Mesenteric fat pad (tissue), 1 donor: ENCODE measurements around the gene ACVR1B. TPM values are rescaled to one million over a fixed set of nuclear protein-coding genes. Genes with fewer than 3 reads are reported as not detected.

Source experiments
- DNase-seq: peaks from one replicate; pipeline ENCODE4 v3.0.0-alpha.2; 2020; ENCODE audit warnings: low spot score
- total RNA-seq: library from RNA; stranded (reverse); fragmentation: NEBNext Ultra II Directional; extraction: Animal tissue kit (Norgen Biotek cat#: 25700); gene quantifications from one replicate; pipeline ENCODE4 v1.2.1, GENCODE V29; 2021
- donor health status: DM: yes; HTN: yes; CAD: no.

Gene ACVR1B
- total RNA-seq, 1 donor from 2014 or later = 40.9 TPM

DNA sequence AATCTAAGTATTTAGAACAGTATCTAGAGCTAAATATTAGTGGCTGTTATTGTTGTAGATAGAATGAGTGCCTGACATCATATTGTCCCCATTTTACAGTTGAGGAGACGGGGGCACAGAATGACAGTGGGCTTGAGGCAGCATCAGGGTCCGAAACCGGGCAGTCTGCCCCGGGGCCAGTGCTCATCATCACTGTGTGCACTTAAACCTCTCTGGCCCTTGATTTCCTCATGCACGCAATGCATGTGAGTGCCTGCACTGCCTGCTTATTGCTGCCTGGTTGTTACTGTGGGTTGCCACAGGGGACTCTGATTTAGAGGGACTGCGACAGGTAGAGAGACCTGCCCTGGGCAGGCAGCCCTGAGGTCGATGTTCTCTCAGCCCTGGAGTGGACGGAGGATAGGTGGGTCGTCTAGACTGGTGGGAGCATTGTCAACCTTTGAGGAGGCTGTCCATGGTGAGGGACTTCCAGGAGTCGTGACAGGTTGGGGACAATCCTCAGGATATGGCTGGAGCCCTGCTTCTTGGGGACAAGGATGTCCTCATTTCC lies 34.4 kb upstream of the ACVR1B start:
- no peak for DNase-seq

DNA sequence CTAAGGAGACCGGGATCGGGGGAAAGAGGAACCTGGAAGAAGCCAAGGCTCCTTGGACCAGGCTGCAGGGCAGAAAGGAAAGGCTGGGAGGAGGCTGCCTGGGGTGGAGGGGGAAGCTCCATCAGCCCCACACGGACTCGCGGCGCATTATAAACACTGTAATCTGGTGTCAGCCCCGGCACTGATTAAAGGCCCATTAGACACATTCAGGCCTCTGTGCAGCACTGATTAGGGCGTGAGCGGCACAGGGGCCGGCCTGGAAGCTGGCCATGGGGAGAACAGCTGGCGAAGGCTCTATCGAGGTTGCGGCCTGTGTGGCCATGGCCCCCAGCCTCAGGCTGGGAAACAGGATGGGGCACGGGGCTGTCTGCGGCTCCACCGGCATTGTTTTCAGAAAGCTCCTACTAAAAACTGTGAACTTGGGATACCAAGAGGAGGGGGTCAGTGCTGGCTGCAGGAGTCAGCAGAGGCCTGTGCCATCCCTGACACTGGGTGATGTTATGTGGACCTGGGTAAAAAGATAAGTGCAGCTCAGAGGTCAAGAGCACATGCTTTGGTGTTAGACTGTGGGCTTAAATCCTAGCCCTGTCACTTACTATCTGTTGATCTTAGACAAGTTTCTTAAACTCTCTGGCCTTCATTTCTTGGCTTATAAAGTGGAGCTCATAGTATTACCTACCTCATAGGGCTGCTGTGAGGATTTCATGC lies 33.6 kb upstream of the ACVR1B start:
- no peak for DNase-seq

DNA sequence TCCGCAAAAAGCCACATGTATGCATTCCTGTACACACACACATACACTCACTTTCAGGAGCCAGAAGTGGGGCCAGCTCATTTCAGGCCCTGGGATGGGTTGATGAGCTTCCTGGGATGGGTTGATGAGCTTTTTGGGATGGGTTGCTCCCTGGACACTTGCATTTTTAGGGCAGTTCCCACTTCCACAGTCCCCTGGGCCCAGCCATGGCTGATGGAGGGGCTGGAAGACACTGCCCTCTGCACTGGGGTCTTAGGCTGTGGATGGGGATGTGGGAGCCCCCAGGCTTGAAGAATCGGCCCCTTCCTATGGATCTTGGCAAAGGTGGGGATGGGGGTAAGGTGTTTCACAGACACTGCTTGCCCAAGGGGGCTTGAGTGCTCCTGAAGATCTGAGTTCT lies 31.5 kb upstream of the ACVR1B start:
- no peak for DNase-seq

DNA sequence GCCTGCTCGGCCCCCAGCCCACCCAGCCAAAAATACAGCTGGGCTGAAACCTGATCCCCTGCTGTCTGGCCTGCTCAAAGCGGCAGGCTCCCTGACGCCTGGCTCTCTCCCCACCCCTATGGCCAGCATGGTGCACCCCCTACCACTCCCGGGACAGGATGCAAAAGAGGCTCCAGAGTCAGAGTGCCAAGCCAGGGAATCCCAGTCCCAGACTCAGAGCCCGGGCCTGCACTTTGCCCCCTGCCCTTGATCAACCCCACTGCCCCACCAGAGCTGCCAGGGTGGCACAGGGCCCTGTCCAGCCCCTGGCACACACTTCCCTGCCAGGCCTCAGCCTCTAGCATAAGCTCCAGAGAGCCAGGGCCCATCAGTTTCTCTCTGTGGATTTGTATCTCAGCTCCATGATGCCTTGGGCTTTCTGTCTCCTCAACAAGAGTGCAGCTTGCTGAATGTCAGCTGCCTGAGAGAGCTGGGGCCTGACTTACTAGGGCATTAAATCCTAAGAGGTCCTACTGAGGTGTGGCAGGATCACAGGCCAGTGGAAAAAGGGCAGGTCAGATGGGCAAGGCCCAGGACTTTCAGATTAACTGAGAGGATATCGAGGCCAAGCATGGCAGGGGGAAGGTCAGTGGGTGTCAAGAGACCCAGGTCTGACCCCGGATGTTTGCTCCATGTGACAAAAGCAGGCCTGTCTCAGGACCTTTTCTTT lies 30.3 kb upstream of the ACVR1B start:
- DNase-seq = peak; percentile 64

DNA sequence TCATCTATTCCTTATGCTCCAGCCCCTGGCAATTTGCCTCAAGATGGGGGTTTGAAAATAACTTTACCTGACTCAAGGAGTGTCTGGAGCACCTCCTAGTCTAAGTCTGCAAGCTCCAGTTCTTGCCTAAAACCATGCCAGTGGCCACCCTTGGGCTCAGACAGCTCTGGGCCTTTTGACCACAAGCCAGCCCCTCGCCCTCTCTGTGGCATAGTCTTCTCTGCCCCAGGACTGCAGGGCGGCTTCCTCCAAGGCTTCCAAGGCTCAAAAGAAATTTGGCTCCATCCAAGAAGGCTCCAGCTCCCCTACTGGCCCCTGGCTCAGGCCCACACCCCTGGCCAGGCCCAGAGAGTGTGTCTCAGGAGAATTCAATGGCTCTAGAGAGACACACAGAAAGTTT lies 29.4 kb upstream of the ACVR1B start:
- peak; percentile 85 for DNase-seq

DNA sequence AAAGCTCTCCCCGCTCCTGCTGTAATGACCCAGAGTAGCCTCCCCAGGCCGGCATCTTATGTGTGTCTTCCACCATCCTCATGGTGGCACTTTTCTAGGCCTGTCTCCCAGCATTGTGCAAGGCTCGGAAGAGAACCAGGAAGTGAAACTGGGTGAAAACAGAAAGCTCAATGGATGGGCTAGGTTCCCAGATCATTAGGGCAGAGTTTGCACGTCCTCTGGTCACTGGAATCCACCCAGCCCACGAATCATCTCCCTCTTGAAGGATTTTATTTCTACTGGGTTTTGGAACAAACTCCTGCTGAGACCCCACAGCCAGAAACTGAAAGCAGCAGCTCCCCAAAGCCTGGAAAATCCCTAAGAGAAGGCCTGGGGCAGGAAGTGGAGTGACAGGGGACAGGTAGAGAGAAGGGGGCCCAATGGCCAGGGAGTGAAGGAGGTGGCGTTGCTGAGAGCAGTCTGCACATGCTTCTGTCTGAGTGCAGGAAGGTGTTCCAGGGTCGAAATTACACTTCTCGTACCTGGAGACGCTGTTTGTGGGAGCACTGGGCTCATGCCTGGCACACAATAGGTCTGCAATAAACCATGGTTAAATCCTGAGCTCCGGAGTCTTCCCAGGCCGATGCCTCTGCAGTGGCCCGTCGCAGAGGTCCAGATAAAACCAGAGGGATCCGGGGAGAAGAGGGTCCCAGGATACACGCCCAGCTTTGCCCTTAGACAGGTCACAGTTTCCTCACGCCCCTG lies 28.6 kb upstream of the ACVR1B start:
- peak; percentile 87 for DNase-seq

DNA sequence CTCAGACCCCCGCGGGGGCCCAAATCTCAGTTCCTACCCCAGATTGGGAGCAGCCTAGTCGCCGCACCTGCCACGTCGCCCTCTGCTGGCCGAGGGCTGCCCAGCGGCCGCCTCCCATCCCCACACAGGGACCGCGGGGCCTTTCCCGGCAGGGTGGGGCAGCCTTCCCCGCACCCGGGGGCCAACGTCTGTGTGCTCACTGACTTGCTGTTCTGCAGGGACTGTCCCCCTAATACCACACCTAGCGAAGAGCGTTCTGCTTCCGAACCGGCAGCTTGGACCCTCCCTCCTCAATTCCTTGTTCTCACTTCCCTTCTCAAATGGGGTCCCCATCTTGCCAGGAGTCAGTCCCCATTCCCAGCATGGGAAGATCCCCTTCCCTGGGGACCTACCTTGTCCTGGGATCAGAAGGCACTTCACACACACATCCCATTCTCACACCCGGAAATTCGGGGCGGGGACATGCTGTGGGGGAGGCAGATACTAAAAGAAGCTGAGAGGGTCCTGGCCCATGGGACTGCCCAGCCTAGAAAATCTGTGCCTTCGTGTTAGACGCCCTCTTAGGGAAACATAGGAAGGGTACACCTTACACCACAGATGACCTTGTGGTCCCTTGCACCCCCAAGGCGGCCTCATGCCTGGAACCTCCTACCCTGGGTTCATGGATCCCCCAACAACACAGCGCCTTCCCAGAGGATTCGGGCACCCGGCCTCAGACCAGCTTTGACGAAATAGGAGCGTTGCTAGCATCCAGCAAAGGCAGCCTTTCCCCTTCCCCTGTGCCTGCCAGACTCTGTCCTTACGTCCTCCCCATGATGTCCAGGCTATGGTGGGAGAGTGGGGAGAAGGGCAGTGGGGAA lies 27.8 kb upstream of the ACVR1B start:
- peak; percentile 94 for DNase-seq

DNA sequence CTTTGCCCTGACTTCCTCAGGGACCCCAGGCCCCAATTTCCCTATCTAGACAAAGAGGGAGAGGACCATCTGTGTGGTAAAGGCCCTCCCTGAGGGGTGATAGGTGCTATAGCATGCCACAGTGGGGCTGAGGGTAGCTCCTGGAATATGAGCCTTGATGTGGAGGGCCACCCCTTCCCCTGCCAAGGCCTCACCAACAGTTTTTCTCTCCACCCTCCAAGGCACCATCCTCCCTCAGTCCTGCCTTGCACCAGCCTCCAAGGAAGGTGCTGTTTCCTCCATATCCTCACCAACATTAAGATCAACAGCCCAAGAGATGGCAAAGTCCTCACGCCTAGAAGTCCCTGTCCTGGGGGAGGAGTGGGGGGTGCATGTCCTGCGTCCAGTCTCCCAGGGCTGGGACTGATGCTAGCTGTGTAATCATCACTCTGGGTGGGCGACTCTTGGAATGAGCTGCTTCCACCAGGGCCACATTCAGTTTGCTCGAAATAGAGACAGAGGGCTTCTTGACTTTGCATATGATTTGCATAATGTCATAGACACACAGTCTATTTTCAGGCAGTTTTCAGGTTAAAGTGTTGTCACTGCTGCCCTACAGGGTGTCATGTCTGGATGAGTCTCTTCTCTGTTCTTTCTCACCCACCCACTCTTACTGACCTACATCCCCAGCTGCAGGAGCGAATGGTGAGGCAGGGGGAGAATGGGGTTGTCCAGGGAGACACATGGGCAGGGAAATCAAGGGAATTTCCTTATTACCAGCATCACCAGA lies 26.8 kb upstream of the ACVR1B start:
- no peak for DNase-seq

DNA sequence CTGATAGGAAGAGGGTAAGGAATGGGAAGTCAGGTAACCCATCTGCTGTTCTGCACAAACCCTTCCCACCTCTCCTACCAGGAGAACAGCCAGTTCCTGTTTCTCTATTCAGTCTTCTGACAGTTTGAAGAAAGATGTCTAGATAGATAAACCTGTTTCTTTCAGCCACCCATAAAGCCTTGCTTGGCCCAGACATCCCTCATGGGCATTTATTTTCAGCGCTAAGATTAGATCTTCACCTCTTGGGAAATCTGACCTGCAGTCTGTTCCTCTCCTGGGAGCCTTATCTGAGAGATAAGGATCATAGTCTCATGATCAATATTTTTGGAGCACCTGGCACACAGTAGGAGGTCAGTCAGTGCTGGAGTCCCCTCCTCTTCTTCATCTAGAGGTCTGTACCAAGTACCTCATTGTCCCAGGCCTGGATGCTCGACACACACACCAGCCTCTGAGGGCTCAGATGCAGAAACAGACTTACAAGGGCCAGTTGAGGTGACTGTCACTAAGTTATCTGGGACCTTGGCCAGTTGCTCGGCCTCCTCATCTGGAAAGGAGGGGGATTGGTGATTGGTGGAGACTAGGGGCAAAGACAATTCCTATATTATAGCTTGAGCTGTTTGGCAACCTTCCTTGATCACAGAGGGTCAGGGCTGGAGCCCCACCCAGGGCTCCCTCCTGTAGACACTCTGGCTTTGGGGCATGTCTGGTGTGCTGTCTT lies 26.0 kb upstream of the ACVR1B start:
- peak; percentile 79 for DNase-seq

DNA sequence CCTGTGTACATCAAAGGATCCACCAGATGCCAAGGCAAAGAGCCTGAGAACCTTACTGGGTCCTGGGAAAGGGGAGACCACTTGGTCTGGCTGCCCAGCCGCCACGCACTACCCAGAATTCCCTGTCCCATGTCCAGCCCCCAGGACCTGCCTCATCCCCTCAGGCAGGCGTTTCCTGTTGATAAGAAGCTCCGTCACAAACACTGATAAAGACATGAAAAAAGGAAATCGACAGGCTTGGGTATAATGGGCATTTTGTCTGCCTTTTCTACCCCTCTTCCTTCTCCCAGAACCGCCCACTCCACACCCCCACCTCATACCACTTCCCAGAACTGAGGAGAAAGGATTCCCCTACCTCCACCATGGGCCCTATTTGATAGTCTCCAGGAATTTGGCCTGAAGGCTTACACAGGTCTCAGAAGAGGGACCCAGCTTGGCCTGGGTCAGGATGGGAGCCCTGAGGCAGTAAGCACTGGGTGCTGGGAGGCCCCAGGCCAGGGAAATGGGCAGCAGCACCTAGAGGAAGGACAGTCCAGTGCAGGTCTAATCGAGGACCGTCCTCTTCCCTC lies 25.4 kb upstream of the ACVR1B start:
- peak; percentile 73 for DNase-seq

DNA sequence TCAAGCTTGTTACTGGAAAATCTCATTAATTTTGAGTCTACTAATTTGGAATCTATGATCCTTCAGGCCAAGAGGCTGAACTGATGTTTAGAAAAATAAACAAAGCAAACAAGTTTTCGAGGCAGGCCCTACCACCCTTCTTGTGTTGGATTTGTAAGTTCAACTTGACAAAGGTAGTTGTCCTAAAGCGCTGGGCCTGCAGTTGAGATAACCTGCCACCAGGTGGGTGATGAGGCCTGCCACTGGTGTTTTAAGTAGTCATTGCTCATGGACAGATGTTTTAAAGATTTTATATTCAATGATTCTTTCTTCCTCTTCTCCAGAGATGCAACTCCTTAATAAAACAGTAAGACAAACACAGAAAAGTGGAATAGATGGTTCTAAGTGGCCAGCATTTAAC lies 24.8 kb upstream of the ACVR1B start:
- DNase-seq = peak; percentile 53

DNA sequence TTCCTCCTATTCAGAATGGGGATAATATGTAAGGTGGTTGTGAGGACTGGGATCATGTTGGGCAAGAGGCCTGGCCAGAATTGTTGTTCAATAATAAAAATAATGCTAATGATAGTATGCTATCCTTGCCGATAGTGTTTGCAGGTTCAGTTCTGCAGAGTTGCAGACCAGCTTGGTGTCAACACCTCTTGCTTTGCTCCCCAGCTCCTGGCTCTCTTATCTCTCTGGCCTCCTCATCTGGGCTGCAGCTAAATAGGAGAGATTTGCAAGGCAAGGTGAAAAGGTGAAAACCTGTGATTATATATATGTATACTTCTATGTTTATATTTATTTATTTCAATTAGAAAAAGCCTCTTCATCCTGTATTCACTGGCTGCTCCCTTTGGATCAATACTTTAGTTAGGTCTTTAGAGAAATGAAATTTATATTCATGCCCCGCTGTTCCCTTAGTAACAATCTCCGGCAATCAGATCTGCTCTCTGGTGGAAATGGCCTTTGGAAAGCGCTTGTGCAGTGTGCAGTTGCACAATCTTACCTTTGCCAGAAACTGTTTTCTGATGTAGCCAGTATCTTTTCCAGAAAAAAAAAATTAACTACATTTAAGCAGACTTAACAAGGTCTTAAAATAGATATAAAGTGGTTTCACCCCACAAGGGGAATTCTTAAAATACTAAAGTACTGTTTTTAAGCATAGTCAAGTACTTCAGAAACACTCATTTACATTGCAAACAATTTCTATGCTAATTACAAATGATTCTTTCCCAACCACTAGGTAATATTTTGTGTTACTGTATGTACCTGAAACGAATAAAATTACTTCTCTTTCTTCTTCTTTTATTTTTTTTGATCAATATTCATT lies 19.1 kb upstream of the ACVR1B start:
- DNase-seq = no peak

DNA sequence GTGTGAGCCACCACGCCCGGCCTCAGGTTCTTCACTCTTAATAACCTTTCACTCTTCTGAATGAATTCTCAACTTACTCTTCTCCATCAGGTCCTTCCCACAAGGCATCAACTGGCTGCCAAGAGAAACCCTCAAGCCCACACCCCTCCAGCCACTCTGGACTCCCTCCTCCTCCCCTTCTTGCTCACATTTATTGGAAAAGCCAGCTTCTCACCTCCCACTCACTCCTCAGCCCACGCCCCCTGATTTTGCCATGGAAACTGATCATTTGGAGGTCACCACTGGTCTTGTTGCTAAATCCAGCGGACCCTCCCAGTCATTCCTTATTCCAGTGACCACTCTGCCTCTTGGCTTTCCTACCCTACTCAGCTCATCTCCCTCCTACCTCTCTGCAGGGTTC lies 17.4 kb upstream of the ACVR1B start:
- peak; percentile 59 for DNase-seq

DNA sequence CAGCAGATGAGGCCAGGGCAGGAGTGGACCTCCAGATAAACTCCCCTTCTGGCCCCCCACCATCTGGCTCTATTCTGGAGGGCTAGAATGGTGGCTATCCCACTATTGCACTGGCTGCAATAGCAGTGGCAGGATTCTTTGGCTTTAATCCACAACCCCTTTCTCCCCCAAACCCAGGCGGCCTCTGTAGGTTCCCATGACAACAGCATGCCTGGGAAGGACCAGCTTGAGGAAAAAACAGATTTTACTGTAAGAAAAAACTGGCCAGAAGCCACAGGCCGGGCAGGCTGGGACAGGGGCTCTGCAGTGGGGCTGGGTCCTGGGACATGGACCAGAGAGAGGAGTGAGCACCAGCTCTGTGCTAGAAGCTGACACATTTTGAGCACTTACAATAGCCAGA lies 13.6 kb upstream of the ACVR1B start:
- DNase-seq = peak; percentile 30

DNA sequence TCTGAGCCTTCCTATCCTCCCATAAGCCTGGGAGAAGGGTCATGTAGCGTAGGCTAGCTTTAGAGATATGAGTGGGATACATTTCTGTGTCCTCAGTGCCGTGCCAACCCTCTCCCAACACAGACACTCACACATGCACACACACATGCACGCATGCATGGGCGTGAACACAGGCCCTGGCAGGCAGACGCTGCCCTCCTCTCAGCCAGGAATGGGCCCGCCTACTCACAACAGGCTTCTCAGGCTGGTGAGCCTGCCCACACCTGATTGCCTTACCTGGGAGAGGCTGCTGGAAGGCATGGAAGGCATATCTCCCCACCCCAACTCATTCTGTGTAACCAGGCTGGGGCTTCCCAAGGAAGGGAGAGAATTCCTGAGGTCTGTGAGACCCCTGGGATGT lies 12.8 kb upstream of the ACVR1B start:
- peak; percentile 72 for DNase-seq

DNA sequence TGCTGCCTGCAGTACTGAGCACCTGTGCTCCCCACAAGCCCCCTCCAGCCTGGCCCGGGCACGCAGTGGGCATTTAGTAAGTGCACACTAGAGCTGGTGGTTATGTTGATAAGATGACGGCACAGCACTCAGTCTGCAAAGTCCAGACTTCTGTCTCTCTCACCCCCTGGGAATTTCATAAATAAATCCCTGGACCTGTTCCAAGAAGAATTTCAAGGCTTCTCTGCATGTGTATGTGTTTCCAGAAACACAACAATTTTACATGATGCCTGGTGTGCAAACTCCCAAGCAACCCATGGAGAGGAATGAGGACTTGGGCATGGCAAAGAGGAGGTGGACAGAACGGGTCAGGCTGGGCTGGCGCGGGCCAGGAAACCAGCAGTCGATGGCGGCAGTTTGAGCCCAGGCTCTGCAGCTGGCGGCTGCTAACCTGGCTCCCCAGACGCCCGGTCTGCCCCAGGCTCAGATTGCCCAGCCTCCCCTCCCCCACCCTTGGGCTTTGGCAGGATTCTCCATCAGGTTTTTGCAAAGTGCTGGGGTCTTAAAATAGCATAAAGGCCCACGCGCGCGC lies 10.4 kb upstream of the ACVR1B start:
- peak; percentile 65 for DNase-seq

DNA sequence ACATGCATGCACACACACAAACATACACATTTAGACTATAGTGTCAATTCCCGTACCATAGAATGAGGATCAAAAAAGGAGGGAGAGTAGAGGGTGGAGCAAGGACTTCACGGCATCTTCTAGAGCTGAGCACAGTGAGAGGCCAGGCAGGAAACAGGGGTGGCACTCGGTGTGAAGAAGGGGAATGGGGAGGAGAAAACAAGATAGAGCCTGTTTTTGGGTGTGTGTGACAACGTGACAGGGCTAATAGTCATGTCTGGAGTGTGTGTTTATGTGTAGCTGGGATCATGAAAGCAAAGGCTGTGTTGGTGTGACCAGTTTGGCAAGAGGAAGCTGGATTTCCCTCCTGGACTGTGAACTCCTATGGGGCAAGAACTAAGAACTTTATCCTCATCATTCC lies 9.9 kb upstream of the ACVR1B start:
- peak; percentile 26 for DNase-seq

DNA sequence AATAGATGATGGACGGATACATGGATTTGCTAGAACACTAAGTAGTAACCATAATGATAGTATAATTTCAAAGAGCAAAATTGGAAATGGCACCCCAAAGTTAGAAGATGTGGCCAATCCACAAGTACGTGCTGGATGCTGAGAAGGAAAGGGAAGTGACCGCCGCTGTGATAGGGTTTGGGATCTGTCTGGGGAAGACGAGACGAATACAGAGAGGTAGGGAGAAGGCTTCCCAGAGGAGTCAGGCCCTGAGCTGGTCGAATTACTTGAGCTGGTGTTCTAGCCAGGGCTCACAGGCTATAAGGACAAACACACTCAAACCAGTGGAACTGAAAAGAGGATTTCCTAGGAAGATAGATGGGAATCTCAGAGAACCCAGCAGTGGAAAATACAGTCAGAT lies 9.4 kb upstream of the ACVR1B start:
- peak; percentile 60 for DNase-seq
